Fibroblast of pulmonary artery (primary cell): ENCODE results near the gene PPM1A.

Source experiments
- DNase-seq: peaks from one replicate; pipeline ENCODE4 v3.0.0-alpha.2; 2010; ENCODE audit warnings: low read depth
- H3K4me3 ChIP-seq: replicated peaks from 2 replicates; pipeline ENCODE4 v1.5.1; 2011; ENCODE audit warnings: low read depth, mild to moderate bottlenecking, control low read depth, low read length, moderate library complexity
- TF ChIP-seq, protein P1 (sequence below): IDR thresholded peaks from 2 replicates; pipeline ENCODE4 v1.5.1; 2011; ENCODE audit warnings: mild to moderate bottlenecking, control low read depth, low read length, inconsistent platforms; ENCODE audit errors: missing control alignments

PPM1A gene

DNA sequence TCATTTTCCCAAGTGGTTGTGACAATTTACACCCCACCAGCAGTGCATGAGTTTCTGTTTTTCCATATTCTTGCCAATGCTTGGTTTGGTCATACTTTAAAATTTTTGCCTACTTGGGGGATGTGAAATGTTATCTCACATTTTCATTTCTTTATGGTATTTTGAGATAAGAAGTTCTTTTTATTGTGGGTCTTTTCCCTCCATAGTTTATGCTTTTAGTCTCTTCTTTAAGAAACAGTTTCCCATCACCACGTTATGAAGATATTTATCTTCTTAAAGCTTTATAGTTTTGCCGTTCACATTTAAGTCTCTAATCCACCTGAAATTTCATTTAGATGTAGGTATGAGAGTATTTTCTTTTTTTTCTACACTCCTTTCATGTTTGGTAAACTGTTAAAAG is 95.7 kb downstream of the PPM1A start:
- no peak for DNase-seq
- no peak overlapping the region for H3K4me3 ChIP-seq
- TF ChIP-seq, protein P1, sequence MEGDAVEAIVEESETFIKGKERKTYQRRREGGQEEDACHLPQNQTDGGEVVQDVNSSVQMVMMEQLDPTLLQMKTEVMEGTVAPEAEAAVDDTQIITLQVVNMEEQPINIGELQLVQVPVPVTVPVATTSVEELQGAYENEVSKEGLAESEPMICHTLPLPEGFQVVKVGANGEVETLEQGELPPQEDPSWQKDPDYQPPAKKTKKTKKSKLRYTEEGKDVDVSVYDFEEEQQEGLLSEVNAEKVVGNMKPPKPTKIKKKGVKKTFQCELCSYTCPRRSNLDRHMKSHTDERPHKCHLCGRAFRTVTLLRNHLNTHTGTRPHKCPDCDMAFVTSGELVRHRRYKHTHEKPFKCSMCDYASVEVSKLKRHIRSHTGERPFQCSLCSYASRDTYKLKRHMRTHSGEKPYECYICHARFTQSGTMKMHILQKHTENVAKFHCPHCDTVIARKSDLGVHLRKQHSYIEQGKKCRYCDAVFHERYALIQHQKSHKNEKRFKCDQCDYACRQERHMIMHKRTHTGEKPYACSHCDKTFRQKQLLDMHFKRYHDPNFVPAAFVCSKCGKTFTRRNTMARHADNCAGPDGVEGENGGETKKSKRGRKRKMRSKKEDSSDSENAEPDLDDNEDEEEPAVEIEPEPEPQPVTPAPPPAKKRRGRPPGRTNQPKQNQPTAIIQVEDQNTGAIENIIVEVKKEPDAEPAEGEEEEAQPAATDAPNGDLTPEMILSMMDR: no peak

DNA sequence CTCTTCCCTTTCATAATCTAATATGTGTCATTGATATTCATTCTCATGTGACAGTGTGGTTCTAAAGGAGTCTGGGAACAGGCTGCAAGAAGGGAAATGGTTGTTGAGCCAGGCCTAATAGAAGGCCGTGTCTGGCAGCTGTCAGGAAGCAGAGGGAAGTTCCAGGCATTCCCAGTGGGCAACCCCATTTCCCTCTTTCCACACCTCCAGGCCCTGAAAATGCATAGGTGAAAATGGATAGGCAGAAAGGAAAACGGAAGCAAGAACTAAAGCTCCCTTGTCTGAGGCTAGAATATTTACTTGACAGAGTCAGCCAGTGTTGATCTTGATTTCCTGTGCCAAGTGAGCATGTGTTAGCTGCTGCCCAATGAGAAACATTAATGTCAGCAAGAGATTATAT is 97.7 kb downstream of the PPM1A start:
- H3K4me3 ChIP-seq: no peak overlapping the region
- TF ChIP-seq, protein P1: no peak
- peak; percentile 10 for DNase-seq

DNA sequence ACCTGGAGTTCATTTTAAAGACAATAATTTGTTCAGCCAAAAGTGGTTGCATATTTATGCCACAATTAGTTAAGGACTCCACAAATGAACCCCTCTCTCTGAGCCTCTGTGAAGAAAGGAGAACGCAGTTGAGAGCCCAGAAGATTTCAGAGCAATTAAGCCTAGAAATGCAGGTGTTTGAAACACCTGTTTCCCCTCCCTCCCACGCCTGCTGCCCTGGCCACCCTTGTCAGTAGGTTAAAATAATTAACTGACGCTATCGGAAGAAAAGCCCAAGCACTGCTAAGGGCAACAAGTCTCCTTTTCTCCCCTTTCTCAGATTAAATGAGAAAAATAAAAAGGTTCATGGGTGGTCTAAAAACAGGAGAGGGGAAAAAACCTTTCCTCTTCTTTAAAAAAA is 99.2 kb downstream of the PPM1A start:
- no peak for DNase-seq
- TF ChIP-seq, protein P1: no peak

More for the DNA sequence above, 99.2 kb downstream of the PPM1A start:
- H3K4me3 ChIP-seq: no peak overlapping the region
